ENCODE measurements around the gene ZC3H15. TPM values are rescaled to one million over a fixed set of nuclear protein-coding genes. Genes with fewer than 3 reads are reported as not detected.
"Not testable (repeated sequence)": the region's sequence is repeated elsewhere in the genome, so short reads cannot be mapped to it uniquely, and the experiment has no call there.

Gene ZC3H15
- total RNA-seq = 79.7 TPM

DNA sequence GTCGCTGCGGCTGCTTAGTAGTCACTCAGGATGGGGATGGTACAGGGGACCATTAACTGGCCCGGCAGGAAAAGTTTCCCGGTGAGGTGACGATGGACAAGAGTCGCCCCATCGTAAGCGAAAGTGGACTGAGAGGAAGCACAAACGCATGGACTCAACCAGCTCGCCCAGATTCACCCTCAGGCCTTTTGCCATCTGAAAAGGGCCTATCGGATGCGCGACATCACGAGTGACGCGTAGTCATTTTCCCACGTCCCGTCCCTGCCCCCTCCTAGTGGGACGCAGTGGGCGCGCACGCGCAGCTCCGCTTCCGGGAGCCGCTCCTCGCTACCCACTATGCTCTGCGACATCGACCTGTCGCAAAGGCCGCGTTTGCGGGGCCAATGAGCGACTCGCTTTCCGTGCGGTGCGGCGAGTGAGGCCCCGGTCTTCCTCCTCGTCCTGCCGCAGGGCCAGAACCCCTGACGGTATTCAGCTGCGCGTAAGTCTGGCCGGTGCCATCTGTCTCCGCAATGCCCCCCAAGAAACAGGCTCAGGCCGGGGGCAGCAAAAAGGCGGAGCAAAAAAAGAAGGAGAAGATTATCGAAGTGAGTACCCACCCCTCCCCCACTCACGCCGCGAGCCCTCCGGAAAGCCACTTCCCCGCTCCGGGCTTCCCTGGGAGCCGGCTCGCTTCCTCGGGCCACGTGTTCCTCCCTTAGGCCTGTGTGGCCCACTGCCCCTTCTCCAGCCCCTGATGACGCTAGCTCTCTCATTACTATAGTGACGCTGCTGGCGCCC lies at the start of gene ZC3H15:
Gene ZC3H15 (plus strand): TSS at position 390 of the 780 bp plus-strand sequence. CDS start 123 bp downstream, at position 513.
- DNase-seq = peak; percentile 97

DNA sequence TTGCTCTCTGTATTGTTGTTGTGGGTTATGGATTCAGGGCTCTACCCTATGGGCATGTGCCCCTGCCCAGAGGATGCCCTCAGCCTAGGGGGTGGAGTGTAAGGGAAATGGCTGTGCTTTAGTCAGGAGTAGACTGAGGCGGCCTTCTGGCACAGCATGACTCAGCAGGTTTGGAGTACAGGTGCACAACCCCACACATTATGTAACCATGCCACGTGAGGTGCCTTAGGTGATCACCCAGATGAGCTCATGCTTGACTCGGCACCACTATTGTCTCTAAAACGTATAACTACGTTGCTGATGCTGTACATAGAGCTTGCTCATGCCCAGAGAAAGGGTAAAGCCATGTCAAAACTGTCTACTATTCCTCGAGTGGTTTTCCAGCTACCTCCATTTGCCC lies 48.3 kb upstream of the ZC3H15 start:
- no peak for DNase-seq

DNA sequence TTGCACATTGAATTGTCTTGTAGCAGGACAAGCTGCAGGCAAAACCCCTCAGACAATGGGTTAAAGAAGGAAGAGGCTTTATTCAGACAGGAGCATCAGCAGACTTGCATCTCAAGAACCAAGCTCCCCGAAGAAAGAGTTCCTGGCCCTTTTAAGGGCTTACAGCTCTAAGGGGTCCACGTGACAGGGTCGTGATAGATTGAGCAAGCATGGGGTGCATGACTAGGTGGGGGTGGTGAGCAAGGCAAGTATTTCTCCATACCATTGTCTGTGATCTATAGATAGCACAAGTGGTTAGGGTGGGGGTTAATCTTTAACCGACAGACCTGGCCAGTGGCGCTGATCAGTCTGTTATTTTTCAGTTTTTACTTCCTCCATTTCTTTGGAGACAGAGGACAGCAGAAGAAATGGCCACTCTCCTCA lies 46.4 kb upstream of the ZC3H15 start:
- DNase-seq = not testable (repeated sequence)

DNA sequence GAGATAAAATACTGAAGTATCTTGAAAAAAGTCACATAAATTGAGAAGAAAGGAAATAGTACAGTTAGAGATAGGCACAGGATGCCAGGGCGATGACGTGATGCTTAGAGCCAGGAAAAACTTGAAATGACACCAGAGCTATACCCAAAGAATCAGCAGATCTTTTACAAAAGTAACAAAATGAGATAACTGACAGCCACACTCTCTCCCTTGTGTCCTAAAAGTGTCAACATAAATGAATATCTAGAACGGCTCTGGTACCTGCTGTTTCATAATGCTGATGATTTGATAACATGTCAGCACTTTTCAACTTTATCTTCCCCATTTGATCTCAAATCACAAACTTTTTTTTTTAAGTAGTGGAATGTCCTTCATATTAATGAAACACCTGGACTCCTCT lies 45.6 kb upstream of the ZC3H15 start:
- DNase-seq = no peak

DNA sequence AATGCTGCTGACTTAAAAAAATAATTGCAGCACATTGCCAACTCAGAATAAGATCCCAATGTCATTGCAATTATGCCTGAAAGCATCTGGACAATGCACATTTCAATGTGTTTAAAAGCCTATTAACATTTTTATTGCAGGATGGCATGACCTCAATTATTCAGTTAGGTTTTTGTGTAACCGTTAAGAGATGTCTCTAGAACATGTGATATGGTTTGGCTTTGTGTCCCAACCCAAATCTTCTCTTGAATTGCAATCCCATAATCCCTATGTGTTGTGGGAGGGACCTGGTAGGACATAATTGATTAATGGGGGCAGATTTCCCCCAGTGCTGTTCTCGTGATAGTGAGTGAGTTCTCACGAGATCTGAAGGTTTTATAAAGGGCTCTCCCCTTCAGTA lies 43.2 kb upstream of the ZC3H15 start:
- no peak for DNase-seq

DNA sequence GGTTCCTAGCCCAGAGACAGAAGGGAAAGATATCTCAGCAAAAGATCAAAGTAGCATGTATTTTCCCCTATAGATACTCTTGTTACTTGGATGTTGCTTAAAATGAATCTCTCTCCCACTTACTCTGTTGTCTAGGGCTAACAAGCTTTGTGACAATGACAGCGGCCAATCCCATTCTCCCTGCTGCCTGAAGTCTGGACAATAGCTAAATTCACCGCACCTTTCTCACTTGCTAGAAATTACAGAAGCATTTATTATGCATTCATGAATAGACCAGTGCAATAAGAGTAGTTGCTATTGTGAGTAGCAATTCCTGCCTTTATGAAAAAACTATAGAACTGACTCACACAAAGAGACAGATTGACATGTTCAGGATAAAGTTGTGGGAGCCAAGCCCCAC lies 42.2 kb upstream of the ZC3H15 start:
- DNase-seq = no peak

DNA sequence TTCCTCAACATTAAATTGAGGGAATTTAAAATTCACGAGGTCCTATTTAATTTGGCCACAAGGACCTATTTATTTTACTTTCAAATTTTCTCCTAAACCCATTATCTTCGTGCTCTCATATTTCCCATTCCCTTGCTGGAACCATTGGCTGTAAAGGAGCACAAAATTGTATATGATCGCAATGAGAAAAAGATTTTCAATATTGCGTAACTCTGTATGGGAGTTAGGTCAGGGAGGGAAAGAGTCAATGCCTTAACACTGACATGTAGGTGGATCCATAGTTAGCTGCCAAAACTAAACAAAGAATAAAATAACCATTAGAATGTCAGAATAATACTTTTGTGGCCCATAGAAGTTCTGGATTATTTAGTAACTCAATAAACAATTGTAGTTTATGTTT lies 40.6 kb upstream of the ZC3H15 start:
- DNase-seq = no peak

DNA sequence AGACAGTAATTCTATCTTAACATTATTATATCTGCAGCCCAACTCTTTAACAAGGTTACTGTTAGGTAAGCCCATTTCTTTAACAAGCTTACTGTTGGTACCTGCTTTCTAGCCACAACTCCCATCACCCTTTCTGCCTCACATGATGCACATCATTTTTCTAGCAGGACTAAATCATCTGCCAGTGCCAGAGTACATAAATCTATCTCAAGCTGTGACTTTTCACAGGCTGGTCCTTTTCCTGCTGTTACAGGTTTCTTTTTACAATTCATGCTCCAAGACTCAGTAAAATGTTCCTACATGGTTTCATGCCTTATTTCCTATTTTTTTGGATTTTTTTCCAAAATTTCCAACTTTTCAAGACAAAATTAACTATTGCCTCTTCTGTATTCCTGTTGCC lies 30.4 kb upstream of the ZC3H15 start:
- no peak for DNase-seq

DNA sequence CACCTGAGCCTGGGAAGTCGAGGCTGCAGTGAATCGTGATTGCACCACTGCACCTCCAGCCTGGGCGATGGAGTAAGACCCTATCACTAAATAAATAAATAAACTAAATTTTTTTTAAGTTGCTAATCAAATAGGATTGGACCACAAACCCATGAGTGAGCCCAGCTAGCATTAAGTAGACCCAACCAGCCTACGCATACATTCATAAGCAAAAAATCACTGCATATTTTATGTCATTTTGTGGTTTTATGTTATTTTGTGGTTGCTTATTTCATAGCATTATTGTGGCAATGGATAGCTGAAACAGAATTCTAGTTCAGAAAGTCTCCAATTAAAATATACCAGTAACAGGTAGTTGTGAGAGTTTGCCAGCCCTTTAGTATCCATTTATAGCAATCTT lies 29.1 kb upstream of the ZC3H15 start:
- DNase-seq = no peak

DNA sequence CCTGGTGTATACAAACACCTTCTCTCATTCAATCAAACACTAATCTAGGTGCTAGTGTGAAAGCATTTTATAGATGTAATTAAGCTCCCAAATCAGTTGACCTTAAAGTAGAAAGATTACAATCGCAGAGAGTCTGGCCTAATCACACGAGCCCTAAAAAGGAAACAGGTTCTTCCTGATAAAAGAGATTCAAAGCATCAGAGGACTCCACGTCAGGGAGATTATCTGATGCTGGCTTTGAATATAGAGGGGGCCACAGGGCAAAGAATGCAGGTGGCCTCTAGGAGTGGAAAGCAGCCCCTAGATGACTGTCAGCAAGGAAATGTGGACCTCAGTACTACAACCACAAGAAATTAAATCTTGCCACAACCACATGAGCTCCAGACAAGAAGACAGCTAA lies 28.2 kb upstream of the ZC3H15 start:
- no peak for DNase-seq

DNA sequence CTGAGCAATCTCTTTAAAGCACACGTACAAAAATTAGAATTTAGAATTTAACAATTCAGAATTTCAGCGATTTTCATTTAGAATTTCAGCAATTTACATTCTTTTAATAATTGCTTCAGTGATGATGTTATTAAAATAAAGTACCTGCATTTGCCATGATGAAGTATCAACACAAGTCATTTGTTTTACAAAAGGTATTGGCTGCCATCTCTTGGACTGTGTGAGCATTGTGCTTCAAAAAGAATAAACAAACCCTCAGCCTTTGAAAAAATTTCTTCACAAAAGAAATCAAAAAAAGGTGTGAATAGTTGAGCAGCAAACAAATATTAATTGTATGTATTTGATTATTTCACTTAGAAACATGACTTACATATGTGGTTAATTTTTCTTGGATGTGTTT lies 27.1 kb upstream of the ZC3H15 start:
- no peak for DNase-seq

DNA sequence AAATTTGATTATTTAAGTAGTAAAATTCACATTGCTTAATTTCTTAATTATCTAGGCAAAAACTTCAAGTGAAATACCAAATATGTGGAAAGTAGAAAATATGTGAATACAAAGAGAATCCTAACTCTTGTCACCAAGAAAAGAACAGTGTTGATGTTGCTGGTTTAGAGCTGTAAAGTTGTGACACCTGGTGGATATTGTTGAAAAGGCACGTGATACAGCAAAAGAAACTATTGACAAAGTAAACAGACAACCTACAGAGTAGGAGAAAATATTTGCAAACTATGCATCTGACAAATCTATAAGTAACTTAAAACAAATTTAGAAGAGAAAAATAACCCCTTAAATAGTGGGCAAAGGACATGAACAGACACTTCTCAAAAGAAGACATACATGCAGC lies 25.6 kb upstream of the ZC3H15 start:
- no peak for DNase-seq

DNA sequence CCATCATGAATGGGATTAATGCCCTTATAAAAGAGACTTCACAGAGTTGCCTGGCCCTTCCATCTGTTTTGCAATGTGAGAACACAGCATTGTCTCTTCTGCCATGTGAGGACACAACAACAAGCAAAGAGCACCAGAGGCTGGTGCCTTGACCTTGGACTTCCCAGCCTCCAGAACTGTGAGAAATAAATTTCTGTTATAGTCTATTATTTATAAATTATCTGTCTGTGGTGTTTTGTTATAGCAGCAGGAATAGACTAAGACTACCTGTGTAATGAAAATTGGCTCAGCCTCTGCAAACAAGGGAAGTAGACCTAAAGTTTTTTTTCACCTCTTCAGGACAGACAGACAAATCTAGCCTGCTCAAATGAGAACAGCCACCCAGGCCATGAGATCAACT lies 19.3 kb upstream of the ZC3H15 start:
- DNase-seq = no peak

DNA sequence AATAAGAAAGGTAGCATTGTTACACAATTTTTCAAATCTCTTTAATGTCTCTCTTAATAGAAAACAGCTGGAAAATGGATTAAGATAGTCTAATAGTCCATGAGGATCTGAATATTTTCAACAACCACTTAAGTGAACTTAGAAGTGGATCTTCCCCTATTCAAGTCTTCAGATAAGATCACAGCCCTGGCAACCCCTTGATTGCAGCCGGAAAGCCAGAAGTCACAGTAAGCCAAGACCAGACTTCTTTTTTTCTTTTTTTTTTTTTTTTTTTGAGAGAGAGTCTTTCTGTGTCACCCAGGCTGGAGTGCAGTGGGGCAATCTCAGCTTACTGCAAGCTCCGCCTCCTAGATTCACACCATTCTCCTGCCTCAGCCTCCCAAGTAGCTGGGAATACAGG lies 18.6 kb upstream of the ZC3H15 start:
- DNase-seq = no peak

DNA sequence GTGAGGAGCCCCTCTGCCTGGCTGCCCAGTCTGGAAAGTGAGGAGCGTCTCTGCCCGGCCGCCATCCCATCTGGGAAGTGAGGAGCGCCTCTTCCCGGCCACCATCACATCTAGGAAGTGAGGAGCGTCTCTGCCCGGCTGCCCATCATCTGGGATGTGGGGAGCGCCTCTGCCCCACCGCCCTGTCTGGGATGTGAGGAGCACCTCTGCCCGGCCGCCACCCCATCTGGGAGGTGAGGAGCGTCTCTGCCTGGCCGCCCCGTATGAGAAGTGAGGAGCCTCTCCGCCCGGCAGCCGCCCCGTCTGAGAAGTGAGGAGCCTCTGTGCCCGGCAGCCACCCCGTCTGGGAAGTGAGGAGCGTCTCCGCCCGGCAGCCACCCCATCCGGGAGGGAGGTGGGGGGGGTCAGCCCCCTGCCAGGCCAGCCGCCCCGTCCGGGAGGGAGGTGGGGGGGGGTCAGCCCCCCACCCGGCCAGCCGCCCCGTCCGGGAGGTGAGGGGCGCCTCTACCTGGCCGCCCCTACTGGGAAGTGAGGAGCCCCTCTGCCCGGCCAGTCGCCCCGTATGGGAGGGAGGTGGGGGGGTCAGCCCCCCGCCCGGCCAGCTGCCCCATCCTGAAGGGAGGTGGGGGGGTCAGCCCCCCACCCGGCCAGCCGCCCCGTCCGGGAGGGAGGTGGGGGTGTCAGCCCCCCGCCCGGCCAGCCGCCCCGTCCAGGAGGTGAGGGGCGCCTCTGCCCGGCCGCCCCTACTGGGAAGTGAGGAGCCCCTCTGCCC lies 13.2 kb upstream of the ZC3H15 start:
- not testable (repeated sequence) for DNase-seq

DNA sequence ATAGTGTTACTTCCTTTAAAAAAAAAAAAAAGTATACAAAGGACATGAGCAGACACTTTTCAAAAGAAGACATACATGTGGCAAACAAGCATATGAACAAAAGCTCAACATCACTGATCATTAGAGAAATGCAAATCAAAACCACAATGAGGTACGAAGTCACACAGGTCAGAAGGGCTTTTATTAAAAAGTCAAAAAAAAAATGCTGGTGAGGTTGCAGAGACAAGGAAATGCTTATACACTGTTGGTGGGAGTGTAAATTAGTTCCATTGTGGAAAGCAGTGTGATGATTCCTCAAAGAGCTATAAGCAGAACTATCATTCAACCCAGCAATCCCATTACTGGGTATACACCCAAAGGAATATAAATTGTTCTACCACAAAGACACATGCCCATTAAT lies 11.8 kb upstream of the ZC3H15 start:
- DNase-seq = not testable (repeated sequence)

DNA sequence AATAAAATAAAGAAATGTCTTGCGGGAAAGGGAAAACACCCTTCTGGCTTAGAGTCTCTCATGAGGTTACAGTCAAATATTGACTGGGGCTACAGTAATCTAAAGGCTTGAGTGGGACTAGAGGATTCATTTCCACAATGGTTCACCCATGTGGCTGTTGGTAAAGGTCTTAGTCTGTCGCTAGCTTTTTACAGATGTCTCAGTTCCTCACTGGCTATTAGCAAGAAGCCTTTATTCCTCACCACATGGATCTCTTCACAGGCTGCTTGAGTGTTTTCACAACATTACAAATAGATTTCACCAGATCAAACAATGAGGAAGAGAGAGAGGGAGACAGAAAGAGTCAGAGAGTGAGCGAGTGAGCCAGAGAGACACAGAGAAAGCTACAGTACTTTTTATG lies 8.3 kb upstream of the ZC3H15 start:
- no peak for DNase-seq

DNA sequence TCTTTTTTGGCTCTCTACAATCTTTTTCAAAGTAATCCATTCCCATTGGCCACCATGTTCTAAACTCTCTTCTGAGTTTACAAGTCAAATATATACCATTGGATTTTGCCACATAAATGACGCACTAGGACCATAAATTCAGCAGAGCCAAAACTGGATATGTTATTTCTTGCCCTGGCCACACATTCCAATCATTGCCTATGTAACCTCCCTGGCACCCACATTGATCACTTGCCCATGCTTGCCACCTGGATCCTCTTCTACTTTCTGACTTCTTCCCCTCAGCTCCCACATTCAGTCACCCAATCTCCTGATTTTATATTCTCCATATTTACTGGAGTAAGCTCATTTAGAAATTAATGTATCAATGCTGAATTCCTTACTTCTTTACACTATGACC lies 5.1 kb upstream of the ZC3H15 start:
- no peak for DNase-seq

DNA sequence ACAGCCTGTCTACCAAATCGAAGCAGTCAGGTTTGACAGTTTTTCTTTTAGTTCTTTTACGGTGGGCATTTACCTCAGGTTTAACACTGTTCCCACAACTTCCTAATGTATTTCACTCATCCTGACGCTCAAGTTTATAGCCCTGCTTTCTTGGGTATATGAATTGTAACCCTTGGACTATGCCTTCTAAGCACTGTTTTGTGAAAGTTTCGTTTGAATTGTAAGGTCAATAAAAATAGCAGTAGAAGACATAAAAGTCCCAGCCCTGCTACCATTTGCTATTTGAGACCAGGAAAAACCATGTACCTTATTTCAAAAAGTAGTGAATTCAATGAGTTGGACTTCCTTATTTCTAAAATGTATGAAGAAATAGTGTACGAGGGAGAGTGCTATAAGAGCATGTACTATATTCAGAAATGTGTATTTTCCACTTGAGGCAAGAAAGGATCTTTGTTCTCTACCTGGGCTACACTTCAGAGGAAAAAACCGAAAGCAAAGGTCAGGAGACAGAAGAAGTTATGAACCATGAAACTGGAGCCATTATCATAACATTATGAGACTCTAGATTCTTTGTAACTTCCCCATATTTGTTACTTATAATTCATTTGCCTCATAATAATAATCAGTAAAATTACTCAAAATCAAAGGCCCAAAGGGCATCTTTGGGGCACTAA lies 1.9 kb upstream of the ZC3H15 start:
- no peak for DNase-seq

DNA sequence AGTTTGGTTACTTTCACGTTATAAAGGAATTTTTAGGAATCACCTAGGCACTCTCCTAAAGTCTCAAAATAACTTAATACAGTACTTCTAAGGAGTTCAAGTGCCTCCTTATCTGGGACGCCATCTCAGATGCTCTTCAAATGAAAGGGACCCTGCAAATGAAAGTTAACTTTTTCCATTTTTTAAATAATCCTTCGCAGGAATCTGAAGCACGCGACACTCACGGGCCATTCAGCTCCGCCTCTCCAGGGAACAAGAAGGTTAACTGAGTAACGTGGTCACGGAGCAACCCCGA lies 537 bp upstream of the ZC3H15 start:
- DNase-seq = no peak

DNA sequence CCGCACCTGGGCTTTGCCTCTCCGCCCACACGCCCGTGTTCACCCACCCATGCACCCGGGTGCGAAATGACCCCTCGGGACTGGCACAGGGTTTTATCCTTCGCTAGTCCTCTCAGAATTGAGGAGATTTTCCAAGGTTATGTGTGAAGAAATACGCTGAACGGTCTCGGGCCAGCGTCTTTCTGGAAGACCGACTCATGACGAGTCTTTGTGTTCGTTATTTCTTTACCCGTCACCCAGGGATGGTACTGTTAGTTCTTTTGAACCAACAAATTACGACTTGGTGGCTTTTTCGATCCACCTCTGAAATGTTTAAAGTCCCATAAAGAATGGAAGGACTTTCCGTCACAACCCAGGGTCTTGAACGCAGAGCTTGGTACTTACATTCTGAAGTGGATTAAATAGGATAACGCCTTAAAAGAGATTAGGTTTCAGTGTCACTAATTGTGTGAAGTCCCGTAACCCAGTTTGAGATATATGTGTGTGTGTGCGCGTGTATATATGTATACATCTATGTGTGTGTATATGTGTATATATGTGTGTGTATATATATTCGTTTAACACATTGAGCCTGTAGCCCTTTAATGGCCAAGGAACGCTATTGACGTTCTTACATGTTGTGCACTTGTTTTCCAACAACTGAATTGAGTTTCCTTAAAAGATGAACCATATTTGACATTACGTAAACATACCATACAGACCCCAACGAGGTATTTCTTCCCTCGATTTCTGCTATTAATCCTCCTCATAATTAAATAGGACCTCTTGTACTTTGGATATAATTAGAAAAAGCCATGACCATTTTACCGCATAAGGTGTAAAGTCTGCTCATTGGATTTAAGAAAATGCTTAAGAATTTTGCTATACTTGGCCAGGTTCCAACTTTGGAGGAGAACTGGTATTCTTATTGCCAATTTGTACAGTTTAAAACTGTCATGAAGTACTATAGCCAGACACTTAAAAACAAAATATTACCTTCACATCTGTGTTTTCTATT lies 889 bp downstream of the ZC3H15 start:
- no peak for DNase-seq

DNA sequence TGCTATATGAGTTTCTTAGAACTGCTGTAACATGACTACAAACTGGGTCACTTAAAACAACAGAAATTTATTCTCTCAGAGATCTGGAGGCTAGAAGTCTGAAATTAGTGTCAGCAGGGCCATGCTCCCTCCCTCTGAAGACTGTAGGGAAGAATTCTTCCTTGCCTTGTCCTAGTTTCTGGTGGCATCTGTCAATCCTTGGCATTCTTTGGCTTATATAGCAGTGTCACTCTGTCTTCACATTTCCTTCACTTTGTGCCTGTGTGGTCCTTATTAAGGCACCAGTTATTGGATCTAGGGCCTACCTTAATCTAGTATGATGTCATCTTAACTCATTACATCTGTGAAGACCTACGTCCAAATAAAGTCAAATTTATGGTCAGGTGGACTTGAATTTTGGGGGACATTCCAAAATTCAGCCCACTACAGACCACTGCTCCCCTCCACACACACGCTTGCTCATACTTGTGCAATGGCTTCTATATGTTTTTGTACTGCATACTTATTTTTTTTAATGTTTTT lies 7.6 kb downstream of the ZC3H15 start:
- DNase-seq = no peak
